ENCODE data around the gene CD82. TPM values are rescaled to one million over a fixed set of nuclear protein-coding genes. Genes with fewer than 3 reads are reported as not detected.

CD82 gene
- total and polyA plus RNA-seq, 2 experiments from 2014 or later = 4.8 to 6.0 TPM

DNA sequence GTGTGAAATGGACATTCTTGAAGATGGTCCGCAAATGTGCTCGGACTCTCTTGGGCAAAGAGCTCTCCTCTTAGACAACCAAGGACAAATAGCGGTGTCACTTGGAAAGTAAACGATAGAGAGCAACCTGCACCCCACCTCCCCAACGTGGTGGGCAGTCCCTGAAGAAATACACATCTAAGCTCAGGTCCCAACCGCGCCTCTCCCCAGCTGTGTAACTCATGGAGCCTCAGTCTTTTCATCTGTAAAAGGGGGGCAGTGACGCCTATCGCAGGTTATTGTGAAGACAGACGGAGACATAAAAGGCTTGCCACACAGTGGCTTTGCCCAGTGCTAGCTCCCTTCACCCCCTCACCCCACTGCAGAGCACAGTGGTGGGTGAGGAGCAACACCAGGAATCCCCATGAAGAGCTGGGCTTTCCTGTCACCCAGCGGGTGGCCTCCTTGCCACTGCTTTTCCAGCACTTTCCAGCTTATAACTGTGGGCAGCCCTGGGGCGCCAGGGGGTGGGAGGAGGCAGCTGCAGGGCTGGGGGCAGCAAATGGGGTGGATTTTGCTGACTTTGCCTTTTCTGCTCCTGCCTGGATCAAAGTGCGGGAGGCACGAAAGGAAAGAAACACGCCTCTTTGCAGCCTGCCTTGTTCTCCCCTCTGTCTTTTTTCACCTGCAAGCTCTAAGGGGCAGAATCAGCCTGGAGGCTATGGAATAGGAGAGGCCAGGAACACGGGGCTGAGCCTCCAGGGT lies 87.6 kb downstream of the CD82 start:
- Histone ChIP-seq H3K9ac (no peak overlapping the region), H2AFZ (no peak overlapping the region), H3K27ac (no peak overlapping the region), H3K27me3 (replicated peaks; ENCODE audit: insufficient read depth) (peaks cover 58% of the 10 kb centered on the region), H3K4me2 (ENCODE audit: unreplicated experiment) (no peak overlapping the region), H3F3A (ENCODE audit: insufficient read depth) (no peaks in the 10 kb centered on the region), H3K4me1 (ENCODE audit: insufficient read depth) (no peaks in the 10 kb centered on the region), H3K9me2 (ENCODE audit: insufficient read depth) (no peaks in the 10 kb centered on the region), H3K36me3 (ENCODE audit: low read depth) (no peaks in the 10 kb centered on the region), H3K79me2 (ENCODE audit: insufficient read depth) (no peaks in the 10 kb centered on the region), H4K20me1 (ENCODE audit: insufficient read depth) (no peaks in the 10 kb centered on the region), H3K9me3 (ENCODE audit: low read depth) (no peaks in the 10 kb centered on the region), H3K4me3 (no peak overlapping the region)
- TF ChIP-seq EZH2 (IDR thresholded peaks at IDR 0.05; ENCODE audit: insufficient read depth, poor library complexity, severe bottlenecking) (no peak), EZH2phosphoT487 (IDR thresholded peaks at IDR 0.05; ENCODE audit: insufficient read depth, low read depth) (no peak)
- in situ Hi-C loops (cut with MboI) = no loop called here
- 61 to 71% methylated on average over 16 of the region's 16 CpGs for WGBS, 2 experiments (ENCODE audit: low coverage in 1 of 2, low lambda C conversion rate in 2 of 2, missing lambda C conversion rate in 2 of 2)
- DNase-seq = no peak

DNA sequence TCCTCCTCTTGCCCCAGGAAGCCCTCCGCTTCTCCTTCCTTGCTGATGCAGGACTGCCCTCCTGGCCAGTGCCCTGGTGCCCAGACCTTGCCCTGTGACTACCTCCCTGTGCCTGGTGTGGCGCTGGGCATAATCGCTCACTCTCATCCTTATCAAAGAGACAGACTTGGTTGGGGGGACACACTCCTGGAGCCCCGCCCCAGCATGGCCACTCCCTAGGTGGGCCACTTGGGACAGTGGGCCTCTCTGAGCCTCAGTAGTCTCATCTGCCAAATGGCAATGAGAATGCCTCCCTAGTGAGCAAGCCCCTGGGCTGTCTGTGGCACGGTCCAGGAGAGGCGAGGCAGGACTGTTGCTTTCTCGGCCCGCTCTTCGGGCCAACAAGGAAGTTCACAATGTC lies 88.6 kb downstream of the CD82 start:
- H3K27me3 ChIP-seq (replicated peaks; ENCODE audit: insufficient read depth) = peaks cover 59% of the 10 kb centered on the region
- no peaks in the 10 kb centered on the region for H3F3A ChIP-seq (ENCODE audit: insufficient read depth)
- H3K9me3 ChIP-seq (ENCODE audit: low read depth) = no peaks in the 10 kb centered on the region
- WGBS, 2 experiments (ENCODE audit: low coverage in 1 of 2, low lambda C conversion rate in 2 of 2, missing lambda C conversion rate in 2 of 2) = 65 to 78% methylated on average over 9 of the region's 9 CpGs
- H3K9ac ChIP-seq = no peak overlapping the region
- no peak for DNase-seq
- H3K79me2 ChIP-seq (ENCODE audit: insufficient read depth) = no peaks in the 10 kb centered on the region
- H3K4me3 ChIP-seq = no peak overlapping the region
- no peak overlapping the region for H3K27ac ChIP-seq
- no peaks in the 10 kb centered on the region for H4K20me1 ChIP-seq (ENCODE audit: insufficient read depth)
- H2AFZ ChIP-seq = no peak overlapping the region
- H3K4me1 ChIP-seq (ENCODE audit: insufficient read depth) = no peaks in the 10 kb centered on the region
- in situ Hi-C loops (cut with MboI) = no loop called here
- no peaks in the 10 kb centered on the region for H3K9me2 ChIP-seq (ENCODE audit: insufficient read depth)
- H3K36me3 ChIP-seq (ENCODE audit: low read depth) = no peaks in the 10 kb centered on the region
- no peak overlapping the region for H3K4me2 ChIP-seq (ENCODE audit: unreplicated experiment)
- TF ChIP-seq EZH2phosphoT487 (IDR thresholded peaks at IDR 0.05; ENCODE audit: insufficient read depth, low read depth) (no peak), EZH2 (IDR thresholded peaks at IDR 0.05; ENCODE audit: insufficient read depth, poor library complexity, severe bottlenecking) (no peak)

DNA sequence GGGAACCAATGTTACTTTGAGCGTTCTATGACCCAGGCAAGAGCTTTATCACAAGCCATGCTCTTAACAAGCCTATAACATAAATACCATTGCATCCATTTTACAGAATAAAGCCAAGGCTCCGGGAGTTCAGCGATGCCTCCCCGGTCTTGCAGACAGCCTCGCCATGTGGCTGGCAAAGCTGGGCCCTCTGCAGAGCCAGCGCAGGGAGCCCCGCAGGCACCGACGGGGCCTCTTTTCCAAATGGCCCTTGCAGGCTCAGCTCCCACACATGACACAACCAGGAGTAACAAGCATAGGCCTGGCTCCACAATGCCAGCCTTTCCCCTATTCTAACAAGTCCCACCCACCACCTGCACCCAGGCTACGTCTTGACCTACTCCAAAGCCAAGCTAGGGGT lies 89.1 kb downstream of the CD82 start:
- Histone ChIP-seq H3K79me2 (ENCODE audit: insufficient read depth) (no peaks in the 10 kb centered on the region), H3K4me3 (no peak overlapping the region), H3K36me3 (ENCODE audit: low read depth) (no peaks in the 10 kb centered on the region), H3K27ac (no peak overlapping the region), H3K4me1 (ENCODE audit: insufficient read depth) (no peaks in the 10 kb centered on the region), H3K4me2 (ENCODE audit: unreplicated experiment) (no peak overlapping the region), H3K9ac (no peak overlapping the region), H3K27me3 (replicated peaks; ENCODE audit: insufficient read depth) (peaks cover 54% of the 10 kb centered on the region), H2AFZ (no peak overlapping the region), H3K9me3 (ENCODE audit: low read depth) (no peaks in the 10 kb centered on the region), H3F3A (ENCODE audit: insufficient read depth) (no peaks in the 10 kb centered on the region), H3K9me2 (ENCODE audit: insufficient read depth) (no peaks in the 10 kb centered on the region), H4K20me1 (ENCODE audit: insufficient read depth) (no peaks in the 10 kb centered on the region)
- in situ Hi-C loops (cut with MboI) = no loop called here
- TF ChIP-seq EZH2phosphoT487 (IDR thresholded peaks at IDR 0.05; ENCODE audit: insufficient read depth, low read depth) (no peak), EZH2 (IDR thresholded peaks at IDR 0.05; ENCODE audit: insufficient read depth, poor library complexity, severe bottlenecking) (no peak)
- DNase-seq = no peak
- 79 to 83% methylated on average over 10 of the region's 10 CpGs for WGBS, 2 experiments (ENCODE audit: low coverage in 1 of 2, low lambda C conversion rate in 2 of 2, missing lambda C conversion rate in 2 of 2)

DNA sequence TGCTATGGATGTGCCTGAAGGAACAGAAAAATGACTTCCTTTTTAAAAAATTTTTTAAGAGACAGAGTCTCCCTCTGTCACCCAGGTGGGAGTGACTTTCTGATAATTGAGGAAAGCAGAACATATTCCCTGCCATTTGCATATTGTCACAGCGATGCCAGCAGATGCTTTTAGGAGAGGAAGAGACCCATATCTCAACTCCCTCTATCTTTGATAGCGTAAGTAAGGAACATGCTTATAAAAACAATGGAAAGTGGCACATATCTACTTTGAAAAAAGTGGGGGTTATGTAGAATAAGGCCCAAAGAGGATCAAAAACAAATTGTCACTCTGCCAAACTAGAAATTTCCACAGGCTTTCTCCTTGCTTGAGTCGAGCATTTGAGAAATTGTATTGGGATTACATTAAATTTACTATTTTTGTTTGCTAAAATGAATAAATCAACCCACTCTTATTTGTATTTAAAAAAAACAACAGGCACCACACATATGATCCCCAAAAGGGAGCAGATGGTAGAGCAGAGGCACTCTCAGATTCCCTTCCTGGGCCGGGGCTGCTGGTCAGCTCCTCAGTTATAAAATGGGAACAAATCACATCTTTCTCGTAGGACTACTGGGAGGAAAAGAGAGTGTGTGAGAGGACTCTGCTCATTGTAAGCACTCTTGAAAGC lies 92.5 kb downstream of the CD82 start:
- Histone ChIP-seq H3K27me3 (replicated peaks; ENCODE audit: insufficient read depth) (peaks cover 25% of the 10 kb centered on the region; the same call in 1 of the 2 replicates), H3K4me3 (no peak overlapping the region), H3K36me3 (ENCODE audit: low read depth) (no peaks in the 10 kb centered on the region), H3K9ac (no peak overlapping the region), H3K27ac (no peak overlapping the region), H3K9me2 (ENCODE audit: insufficient read depth) (no peaks in the 10 kb centered on the region), H3K79me2 (ENCODE audit: insufficient read depth) (no peaks in the 10 kb centered on the region), H2AFZ (no peak overlapping the region), H4K20me1 (ENCODE audit: insufficient read depth) (no peaks in the 10 kb centered on the region), H3K4me1 (ENCODE audit: insufficient read depth) (no peaks in the 10 kb centered on the region), H3K4me2 (ENCODE audit: unreplicated experiment) (no peak overlapping the region), H3K9me3 (ENCODE audit: low read depth) (no peaks in the 10 kb centered on the region), H3F3A (ENCODE audit: insufficient read depth) (no peaks in the 10 kb centered on the region)
- 71 to 72% methylated on average over 5 of the region's 5 CpGs for WGBS, 2 experiments (ENCODE audit: low coverage in 1 of 2, low lambda C conversion rate in 2 of 2, missing lambda C conversion rate in 2 of 2)
- TF ChIP-seq EZH2phosphoT487 (IDR thresholded peaks at IDR 0.05; ENCODE audit: insufficient read depth, low read depth) (no peak), EZH2 (IDR thresholded peaks at IDR 0.05; ENCODE audit: insufficient read depth, poor library complexity, severe bottlenecking) (no peak)
- no peak for DNase-seq
- in situ Hi-C loops (cut with MboI) = no loop called here

Measured in GM23248 (cell line).